GM12875 (cell line): ENCODE data around the gene PTPRG.

Experiments used
- H3K4me3 ChIP-seq: one replicate; pipeline ENCODE4 v1.5.1; 2011; ENCODE audit warnings: low read depth, low read length, control low read depth
- TF ChIP-seq, protein P1 (sequence below): IDR thresholded peaks from 2 replicates; pipeline ENCODE4 v1.5.1; 2011; ENCODE audit warnings: low read depth, mild to moderate bottlenecking, control low read depth, inconsistent platforms, low read length, moderate library complexity, borderline replicate concordance; ENCODE audit not compliant: insufficient read depth

PTPRG gene

GRCh38 chr3:62318365-62318751 lies 757.0 kb downstream of the PTPRG start:
- TF ChIP-seq, protein P1, sequence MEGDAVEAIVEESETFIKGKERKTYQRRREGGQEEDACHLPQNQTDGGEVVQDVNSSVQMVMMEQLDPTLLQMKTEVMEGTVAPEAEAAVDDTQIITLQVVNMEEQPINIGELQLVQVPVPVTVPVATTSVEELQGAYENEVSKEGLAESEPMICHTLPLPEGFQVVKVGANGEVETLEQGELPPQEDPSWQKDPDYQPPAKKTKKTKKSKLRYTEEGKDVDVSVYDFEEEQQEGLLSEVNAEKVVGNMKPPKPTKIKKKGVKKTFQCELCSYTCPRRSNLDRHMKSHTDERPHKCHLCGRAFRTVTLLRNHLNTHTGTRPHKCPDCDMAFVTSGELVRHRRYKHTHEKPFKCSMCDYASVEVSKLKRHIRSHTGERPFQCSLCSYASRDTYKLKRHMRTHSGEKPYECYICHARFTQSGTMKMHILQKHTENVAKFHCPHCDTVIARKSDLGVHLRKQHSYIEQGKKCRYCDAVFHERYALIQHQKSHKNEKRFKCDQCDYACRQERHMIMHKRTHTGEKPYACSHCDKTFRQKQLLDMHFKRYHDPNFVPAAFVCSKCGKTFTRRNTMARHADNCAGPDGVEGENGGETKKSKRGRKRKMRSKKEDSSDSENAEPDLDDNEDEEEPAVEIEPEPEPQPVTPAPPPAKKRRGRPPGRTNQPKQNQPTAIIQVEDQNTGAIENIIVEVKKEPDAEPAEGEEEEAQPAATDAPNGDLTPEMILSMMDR = no peak

GRCh38 chr3:62318752-62319569 lies 757.6 kb downstream of the PTPRG start:
- TF ChIP-seq, protein P1 = no peak
- peak overlapping the region; percentile 45 for H3K4me3 ChIP-seq

More at GRCh38 chr3:62318365-62318751, 757.0 kb downstream of the PTPRG start:
- peak overlapping the region; percentile 8 for H3K4me3 ChIP-seq

DNA sequence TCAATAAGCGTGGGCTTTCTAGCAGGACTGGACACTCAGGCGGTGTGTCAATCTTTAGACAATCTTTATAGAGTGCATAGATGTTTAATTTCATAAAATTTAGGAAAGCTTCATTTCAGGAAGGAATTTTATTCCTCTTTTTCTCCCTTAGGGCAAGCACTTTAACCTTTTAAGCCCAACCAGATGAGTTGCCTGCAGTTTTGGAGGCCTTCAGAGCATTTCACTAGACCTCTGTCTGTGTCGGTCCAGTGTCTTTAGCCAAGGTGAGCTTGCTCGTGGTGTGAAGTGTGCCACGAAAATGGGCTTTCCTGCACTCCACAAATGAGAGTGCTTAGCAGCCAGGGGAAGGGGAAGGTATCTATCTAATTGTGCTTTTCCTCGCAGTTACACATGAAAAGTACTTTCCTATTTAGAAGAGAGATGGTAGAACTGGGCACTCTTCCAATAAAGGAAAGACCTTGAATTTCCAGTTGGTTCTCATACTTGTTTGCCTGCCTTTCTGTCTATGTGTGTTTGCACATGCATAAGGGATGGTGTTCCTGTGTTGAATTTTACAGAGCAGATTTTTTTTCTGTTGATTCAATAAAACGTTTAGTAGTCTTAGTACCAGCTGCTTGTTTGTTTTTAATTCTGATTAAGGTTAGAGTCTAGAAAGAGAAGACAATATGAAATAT lies 758.3 kb downstream of the PTPRG start:
- no peak overlapping the region for H3K4me3 ChIP-seq
- TF ChIP-seq, protein P1 = no peak

GRCh38 chr3:62323241-62323640 lies 761.9 kb downstream of the PTPRG start:
- TF ChIP-seq, protein P1 = no peak
- no peak overlapping the region for H3K4me3 ChIP-seq

DNA sequence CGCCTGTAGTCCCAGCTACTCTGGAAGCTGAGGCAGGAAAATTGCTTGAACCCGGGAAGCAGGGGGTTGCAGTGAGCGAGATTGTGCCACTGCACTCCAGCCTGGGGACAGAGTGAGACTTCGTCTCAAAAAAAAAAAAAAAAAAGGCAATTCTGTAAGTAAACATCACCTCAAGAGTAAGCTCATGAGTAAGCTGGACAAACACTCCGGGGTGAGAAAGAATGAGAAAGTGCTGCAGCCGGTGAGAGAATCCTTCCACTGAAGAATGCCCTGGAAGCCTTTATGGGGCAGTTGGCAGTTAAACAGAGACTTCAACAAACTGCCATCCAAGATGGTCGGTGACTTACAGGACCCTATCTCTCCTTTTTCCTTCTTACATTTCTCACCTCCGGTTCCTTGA lies 764.5 kb downstream of the PTPRG start:
- no peak overlapping the region for H3K4me3 ChIP-seq
- TF ChIP-seq, protein P1 = no peak

DNA sequence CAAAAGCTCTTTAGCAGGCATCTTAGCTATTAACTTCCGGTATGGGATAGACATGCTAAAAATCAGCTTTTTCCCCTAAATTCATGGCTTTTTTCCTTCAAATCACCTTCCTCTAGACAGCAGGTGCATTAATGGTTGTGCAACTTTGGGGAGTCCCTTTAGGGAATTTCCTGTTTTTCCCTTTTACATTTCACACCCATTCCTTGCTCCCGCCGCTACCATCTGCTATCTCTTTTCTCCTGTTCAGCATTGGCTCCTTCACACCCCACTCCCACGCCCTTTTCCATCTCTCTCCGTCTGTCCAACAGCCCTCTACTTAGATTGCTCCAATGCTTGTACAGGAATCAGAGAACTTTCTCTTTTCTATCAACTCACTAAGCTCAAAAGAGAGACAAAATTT lies 768.6 kb downstream of the PTPRG start:
- H3K4me3 ChIP-seq = no peak overlapping the region
- TF ChIP-seq, protein P1 = no peak
